GM18508 (cell line): ENCODE data around the gene STRA8.
A peak's percentile ranks its signal among the peaks of the same experiment; 100 is the strongest.
"Not testable (repeated sequence)": the region's sequence is repeated elsewhere in the genome, so short reads cannot be mapped to it uniquely, and the experiment has no call there.

Experiments used
- ATAC-seq: cut with Tn5 transposase; IDR thresholded peaks from one replicate; pipeline ENCODE4 v1.9.1; 2021; ENCODE audit warnings: moderate number of reproducible peaks; ENCODE audit not compliant: insufficient read depth, unreplicated experiment

STRA8 gene

GRCh38 chr7:135234095-135234494 is 457 bp downstream of the STRA8 start:
- ATAC-seq: not testable (repeated sequence)

GRCh38 chr7:135234727-135235126 is 1.1 kb downstream of the STRA8 start:
- ATAC-seq: no peak

GRCh38 chr7:135235841-135236240 is 2.2 kb downstream of the STRA8 start:
- no peak for ATAC-seq

- peak; percentile 88 for ATAC-seq
Observed at GRCh38 chr7:135236727-135237126, 3.1 kb downstream of the STRA8 start.

- ATAC-seq: no peak
Observed at GRCh38 chr7:135238112-135238744, 4.6 kb downstream of the STRA8 start.

- no peak for ATAC-seq
Observed at GRCh38 chr7:135239263-135239662, 5.6 kb downstream of the STRA8 start.

GRCh38 chr7:135240441-135240840 is 6.8 kb downstream of the STRA8 start:
- ATAC-seq: no peak

GRCh38 chr7:135242096-135242684 is 8.6 kb downstream of the STRA8 start:
- no peak for ATAC-seq

GRCh38 chr7:135245226-135246190 is 11.9 kb downstream of the STRA8 start:
- ATAC-seq: no peak

- no peak for ATAC-seq
Observed at GRCh38 chr7:135246191-135246825, 12.7 kb downstream of the STRA8 start.

- no peak for ATAC-seq
Observed at GRCh38 chr7:135247746-135248471, 14.3 kb downstream of the STRA8 start.

GRCh38 chr7:135248546-135248945 is 14.9 kb downstream of the STRA8 start:
- ATAC-seq: no peak

- ATAC-seq: no peak
Observed at GRCh38 chr7:135251496-135252391, 18.1 kb downstream of the STRA8 start.

GRCh38 chr7:135253851-135254771 is 20.5 kb downstream of the STRA8 start:
- ATAC-seq: no peak

- no peak for ATAC-seq
Observed at GRCh38 chr7:135257790-135258189, 24.2 kb downstream of the STRA8 start.

GRCh38 chr7:135258585-135258984 is 24.9 kb downstream of the STRA8 start:
- ATAC-seq: no peak

GRCh38 chr7:135259702-135260101 is 26.1 kb downstream of the STRA8 start:
- ATAC-seq: no peak

GRCh38 chr7:135260470-135260869 is 26.8 kb downstream of the STRA8 start:
- no peak for ATAC-seq
